NCI-H82 treated with DMSO at 0.1 percent for 48 hours (cell line): ENCODE data around the gene RRN3.
"Not testable (repeated sequence)": the region's sequence is repeated elsewhere in the genome, so short reads cannot be mapped to it uniquely, and the experiment has no call there.

Source experiments
- DNase-seq: peaks from one replicate; lab custom pipeline; 2025; ENCODE audit not compliant: unreplicated experiment; lab: John Stamatoyannopoulos, UW

Gene RRN3

GRCh38 chr16:15028801-15029698, 65.0 kb downstream of the RRN3 start:
- DNase-seq: not testable (repeated sequence)

- DNase-seq: not testable (repeated sequence)
These were observed 65.7 kb downstream of the RRN3 start for GRCh38 chr16:15028345-15028715.

- not testable (repeated sequence) for DNase-seq
These were observed 66.3 kb downstream of the RRN3 start for GRCh38 chr16:15027503-15028344.

GRCh38 chr16:15027051-15027450, 67.0 kb downstream of the RRN3 start:
- DNase-seq: not testable (repeated sequence)

GRCh38 chr16:15025234-15025951, 68.7 kb downstream of the RRN3 start:
- DNase-seq: not testable (repeated sequence)

- DNase-seq: not testable (repeated sequence)
These were observed 69.2 kb downstream of the RRN3 start for GRCh38 chr16:15024858-15025199.

- DNase-seq: not testable (repeated sequence)
These were observed 70.5 kb downstream of the RRN3 start for GRCh38 chr16:15023381-15024077.

GRCh38 chr16:15022194-15022593, 71.9 kb downstream of the RRN3 start:
- DNase-seq: peak; percentile 31

GRCh38 chr16:15021429-15021828, 72.6 kb downstream of the RRN3 start:
- DNase-seq: not testable (repeated sequence)

- DNase-seq: not testable (repeated sequence)
These were observed 77.0 kb downstream of the RRN3 start for GRCh38 chr16:15016951-15017580.

GRCh38 chr16:15016354-15016753, 77.7 kb downstream of the RRN3 start:
- not testable (repeated sequence) for DNase-seq

- DNase-seq: not testable (repeated sequence)
These were observed 78.4 kb downstream of the RRN3 start for GRCh38 chr16:15015671-15016070.

GRCh38 chr16:15012941-15013340, 81.1 kb downstream of the RRN3 start:
- not testable (repeated sequence) for DNase-seq
